ELF-1 (cell line): ENCODE data around the gene CTXN3.

Experiments
- DNase-seq: peaks from one replicate; pipeline ENCODE4 v3.0.0-alpha.2; 2016; ENCODE audit warnings: low read depth, low spot score

Gene CTXN3

GRCh38 chr5:127697894-127698600, 49.2 kb downstream of the CTXN3 start:
- DNase-seq, result no peak

DNA sequence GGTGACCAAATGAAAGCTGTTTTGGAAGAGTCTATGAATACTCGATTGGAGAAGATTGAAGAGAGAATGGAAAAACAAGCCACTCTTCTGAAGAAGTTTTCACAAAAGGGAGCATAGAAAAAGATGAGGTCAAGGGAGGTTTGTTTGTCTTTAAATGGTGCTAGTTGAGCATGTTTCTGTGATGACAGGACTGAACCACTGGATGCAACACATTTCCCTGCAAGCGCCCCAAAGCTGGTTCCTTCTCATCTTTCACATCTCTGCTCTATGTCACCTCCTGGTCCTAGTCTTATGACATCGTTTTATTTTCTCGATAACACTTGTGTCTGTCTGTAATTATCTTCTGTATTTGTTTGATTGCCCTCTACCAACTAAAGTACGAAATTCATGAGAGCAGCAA, 50.5 kb downstream of the CTXN3 start:
- no peak for DNase-seq

DNA sequence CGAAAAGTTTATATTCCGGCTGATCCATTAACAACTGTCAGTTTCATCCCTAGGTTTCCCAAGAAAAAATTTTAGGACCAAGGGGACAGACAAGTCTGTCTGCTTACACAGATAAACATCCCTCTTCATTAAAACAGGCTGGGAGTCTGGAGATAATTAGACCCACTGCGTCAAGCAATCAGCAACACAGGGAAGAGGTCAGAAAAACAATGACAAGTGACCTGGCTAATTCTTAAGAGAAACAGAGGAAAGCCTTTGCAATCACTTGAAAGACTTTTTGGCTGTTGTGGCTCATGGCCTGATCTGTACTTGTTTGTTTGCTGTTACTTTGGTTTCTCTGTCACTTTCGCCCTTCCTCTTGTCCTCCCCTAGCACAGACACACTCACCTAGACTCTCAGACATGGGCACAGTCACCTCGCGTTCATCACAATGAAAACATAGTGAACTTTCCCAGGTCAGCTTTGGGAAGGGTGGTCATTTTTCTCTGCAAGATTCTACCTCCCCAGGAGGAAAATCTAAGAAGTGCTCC, 51.4 kb downstream of the CTXN3 start:
- peak; percentile 20 for DNase-seq

DNA sequence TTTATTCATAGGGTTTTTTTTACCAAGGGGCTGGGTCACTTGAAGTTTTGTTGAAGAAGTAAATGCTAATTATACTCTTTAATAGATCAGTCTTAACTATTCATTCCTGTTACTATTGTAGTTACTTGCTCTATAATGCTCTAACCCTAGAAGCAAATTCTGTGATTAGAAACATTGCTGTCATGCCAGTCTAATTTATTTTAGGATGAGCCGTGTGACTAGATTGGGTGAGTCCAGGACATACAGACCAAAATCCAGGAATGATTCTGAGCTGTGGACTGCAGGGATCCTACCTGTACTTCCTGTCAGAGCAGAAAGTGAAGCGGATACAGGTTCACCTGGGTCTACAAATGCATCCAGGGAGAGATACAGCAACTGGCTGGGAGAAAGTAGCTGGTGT, 53.6 kb downstream of the CTXN3 start:
- DNase-seq, result no peak

DNA sequence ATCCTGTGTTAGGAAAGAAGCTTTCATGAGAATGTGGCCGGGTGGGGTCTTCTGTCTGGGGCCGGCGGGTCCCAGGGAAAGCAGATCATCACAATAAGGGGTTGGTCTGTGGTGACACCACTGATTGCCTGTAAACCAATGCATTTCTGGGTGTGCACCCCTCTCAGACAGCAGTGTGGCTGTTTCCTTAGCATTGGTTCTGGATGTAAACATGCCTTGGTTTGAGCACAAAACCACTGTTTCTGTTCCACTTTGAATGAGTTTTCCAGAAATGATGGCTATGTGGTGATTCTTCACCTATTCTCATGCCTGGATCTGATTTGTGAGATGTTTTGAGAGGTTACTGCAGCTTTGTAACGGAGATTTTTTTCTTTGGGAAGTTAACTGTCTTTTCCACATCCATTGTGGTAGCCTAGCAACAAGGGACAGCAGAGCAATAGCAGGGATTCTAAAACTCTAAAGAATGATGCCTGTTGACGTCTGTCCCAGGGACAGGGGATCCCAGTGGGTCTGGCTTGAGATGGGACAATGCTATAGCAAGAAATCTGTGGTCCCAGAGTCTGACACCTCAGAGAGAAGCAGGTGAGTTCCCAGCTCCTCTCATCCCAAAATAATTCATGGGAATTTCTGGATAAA, 54.2 kb downstream of the CTXN3 start, which contains the start of gene CCDC192:
Gene CCDC192, plus strand, starts transcription at position 466 of the 636 bp plus-strand sequence. Its CDS starts 55 bp downstream, at position 521.
- no peak for DNase-seq

DNA sequence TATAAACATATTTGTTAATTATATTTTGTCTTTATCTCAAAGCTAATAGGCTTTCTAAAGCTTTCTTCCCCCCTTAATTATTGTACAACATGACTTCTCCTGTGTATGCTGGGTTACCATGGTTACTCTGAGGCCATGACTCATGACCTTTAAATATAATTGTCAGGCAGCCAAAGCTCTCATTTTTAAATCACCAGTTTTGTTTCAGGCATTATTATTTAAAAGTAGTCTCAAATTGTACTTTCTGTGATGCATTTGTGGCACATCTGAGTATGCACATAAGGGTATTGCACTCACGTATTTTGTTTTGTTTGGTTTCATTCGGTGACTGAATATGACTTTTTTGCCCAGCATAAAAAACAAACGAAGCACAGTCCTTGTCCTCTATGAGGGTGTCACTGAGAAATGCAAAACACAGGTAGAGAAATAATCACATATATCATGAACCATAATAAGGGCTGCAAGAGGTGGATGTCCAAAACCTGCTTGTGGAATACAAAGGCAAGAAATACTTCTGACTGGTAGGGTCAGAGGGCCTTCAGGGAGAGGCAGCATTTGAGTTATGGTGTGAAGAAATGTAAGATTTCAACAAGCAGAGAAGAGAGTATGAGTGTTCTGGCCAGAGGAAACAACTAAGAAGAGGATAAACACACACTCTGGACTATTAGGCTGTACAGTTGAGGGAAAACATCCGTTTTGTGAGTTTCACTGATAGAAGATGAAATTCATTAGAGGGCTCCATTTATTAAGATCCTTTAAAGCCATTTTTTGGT, 56.4 kb downstream of the CTXN3 start:
- no peak for DNase-seq

GRCh38 chr5:127706691-127707090, 57.8 kb downstream of the CTXN3 start:
- no peak for DNase-seq

- DNase-seq, result no peak
Measured at GRCh38 chr5:127707209-127707608, 58.3 kb downstream of the CTXN3 start.
